WERI-Rb-1 (cell line): Measurements from ENCODE around the gene OR51V1.

ENCODE experiments used
- DNase-seq: peaks from one replicate; pipeline ENCODE4 v3.0.0-alpha.2; 2020
- H3K27ac ChIP-seq: fragments of 250-450 bp; sonication (Bioruptor Pico); 2 replicates; pipeline ENCODE4 v1.5.1; 2020; ENCODE audit warnings: mild to moderate bottlenecking, moderate library complexity
- H3K27me3 ChIP-seq: fragments of 250-450 bp; sonication (Bioruptor Pico); 2 replicates; pipeline ENCODE4 v1.5.1; 2021; ENCODE audit warnings: mild to moderate bottlenecking, low read depth, moderate library complexity; ENCODE audit not compliant: insufficient read depth, severe bottlenecking
- H3K36me3 ChIP-seq: fragments of 250-450 bp; sonication (Bioruptor Pico); 2 replicates; pipeline ENCODE4 v1.5.1; 2020; ENCODE audit warnings: mild to moderate bottlenecking, moderate library complexity
- H3K4me3 ChIP-seq: 2 replicates; pipeline ENCODE4 v1.5.1; 2011; ENCODE audit warnings: low read depth, mild to moderate bottlenecking, control low read depth, low read length
- H3K9me3 ChIP-seq: fragments of 250-450 bp; sonication (Bioruptor Pico); 2 replicates; pipeline ENCODE4 v1.5.1; 2021; ENCODE audit warnings: mild to moderate bottlenecking, moderate library complexity; ENCODE audit not compliant: severe bottlenecking
- TF ChIP-seq, protein P1 (sequence below): IDR thresholded peaks from 2 replicates; pipeline ENCODE4 v1.5.1; 2011; ENCODE audit warnings: low read depth, mild to moderate bottlenecking, control low read depth, inconsistent platforms, low read length

OR51V1 gene

DNA sequence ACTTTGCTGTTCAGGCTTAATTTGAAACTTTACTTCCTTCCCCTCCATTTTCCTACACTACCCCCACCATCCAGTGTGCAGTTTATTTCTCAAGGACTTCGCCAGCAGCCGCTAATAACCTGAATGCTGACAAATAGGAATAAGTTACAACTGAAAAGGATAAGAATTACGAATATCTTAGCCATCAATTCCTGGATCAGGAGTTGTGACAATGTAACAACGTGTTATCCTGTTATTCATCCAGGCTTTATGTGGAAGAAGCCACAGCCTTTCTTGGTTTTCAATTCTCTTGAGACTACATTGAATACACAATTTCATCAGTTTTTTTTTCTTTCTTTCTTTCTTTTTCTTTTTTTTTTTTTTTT lies 43.3 kb upstream of the OR51V1 start:
- no peaks in the 10 kb centered on the region for H3K36me3 ChIP-seq
- peaks cover 63% of the 10 kb centered on the region for H3K27me3 ChIP-seq
- H3K9me3 ChIP-seq = no peaks in the 10 kb centered on the region
- TF ChIP-seq, protein P1, sequence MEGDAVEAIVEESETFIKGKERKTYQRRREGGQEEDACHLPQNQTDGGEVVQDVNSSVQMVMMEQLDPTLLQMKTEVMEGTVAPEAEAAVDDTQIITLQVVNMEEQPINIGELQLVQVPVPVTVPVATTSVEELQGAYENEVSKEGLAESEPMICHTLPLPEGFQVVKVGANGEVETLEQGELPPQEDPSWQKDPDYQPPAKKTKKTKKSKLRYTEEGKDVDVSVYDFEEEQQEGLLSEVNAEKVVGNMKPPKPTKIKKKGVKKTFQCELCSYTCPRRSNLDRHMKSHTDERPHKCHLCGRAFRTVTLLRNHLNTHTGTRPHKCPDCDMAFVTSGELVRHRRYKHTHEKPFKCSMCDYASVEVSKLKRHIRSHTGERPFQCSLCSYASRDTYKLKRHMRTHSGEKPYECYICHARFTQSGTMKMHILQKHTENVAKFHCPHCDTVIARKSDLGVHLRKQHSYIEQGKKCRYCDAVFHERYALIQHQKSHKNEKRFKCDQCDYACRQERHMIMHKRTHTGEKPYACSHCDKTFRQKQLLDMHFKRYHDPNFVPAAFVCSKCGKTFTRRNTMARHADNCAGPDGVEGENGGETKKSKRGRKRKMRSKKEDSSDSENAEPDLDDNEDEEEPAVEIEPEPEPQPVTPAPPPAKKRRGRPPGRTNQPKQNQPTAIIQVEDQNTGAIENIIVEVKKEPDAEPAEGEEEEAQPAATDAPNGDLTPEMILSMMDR = no peak
- H3K27ac ChIP-seq = no peak overlapping the region
- H3K4me3 ChIP-seq = no peak overlapping the region
- DNase-seq = no peak

DNA sequence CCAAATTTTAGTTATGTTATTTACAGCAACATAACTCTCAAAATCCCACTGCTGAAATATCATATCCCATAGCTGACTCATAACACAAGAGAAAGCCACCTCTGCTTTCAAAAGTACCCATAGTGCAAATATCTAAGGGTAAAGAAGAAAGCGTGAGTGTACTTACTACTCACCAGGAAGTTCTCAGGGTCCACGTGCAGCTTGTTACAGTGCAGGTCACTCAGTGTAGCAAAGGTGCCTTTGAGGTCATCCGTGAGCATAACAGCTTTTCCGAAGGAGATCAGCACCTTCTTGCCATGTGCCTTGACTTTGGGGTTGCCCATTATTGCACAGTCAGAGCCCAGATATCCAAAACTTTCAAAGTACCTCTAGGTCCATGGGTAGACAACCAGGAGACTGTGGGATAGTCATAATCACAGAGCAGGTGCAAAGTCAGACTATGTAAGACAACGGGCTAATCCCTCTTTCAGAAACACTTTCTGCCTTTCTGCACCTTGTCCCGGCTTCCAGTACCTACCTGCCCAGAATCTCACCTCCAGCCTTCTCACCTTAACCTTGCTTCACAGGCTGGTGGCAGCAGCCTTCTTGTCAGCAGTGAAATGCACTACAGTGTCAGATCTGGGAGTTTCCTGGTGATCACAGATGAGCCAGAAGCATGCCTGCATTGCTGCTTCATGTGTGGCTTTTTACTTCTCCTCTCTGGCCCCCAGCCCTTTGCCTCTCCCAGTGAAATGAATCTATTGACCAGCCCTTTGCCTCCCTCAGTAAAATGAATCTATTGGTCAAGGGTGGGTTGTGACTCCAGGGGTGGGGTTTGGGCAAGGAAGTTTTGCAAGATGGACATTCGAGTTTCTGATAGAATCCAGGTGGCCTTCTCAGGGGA lies 42.7 kb upstream of the OR51V1 start:
- Histone ChIP-seq H3K27ac (no peak overlapping the region), H3K9me3 (no peaks in the 10 kb centered on the region), H3K4me3 (no peak overlapping the region), H3K36me3 (no peaks in the 10 kb centered on the region), H3K27me3 (peaks cover 69% of the 10 kb centered on the region)
- DNase-seq = no peak
- TF ChIP-seq, protein P1 = no peak

DNA sequence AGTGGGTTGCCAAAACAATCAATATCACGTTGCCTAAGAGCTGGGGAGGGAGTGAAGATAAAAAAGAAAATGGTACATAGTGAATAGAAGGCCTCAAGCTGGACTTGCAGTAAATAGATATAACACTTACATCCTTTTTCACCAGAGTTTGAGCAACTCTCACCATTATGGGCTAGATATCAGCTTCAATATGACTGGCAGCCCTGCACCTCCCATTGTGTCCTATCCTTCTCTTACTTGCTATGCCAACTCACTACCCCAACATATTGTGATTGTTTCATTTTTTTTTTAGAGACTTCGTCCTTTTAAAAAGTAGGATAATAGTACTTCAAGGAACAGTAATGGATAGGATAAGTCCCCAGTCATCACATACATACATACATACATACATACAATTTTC lies 41.7 kb upstream of the OR51V1 start:
- Histone ChIP-seq H3K9me3 (no peaks in the 10 kb centered on the region), H3K4me3 (no peak overlapping the region), H3K27ac (no peak overlapping the region), H3K36me3 (no peaks in the 10 kb centered on the region), H3K27me3 (peaks cover 65% of the 10 kb centered on the region)
- TF ChIP-seq, protein P1 = no peak
- no peak for DNase-seq

DNA sequence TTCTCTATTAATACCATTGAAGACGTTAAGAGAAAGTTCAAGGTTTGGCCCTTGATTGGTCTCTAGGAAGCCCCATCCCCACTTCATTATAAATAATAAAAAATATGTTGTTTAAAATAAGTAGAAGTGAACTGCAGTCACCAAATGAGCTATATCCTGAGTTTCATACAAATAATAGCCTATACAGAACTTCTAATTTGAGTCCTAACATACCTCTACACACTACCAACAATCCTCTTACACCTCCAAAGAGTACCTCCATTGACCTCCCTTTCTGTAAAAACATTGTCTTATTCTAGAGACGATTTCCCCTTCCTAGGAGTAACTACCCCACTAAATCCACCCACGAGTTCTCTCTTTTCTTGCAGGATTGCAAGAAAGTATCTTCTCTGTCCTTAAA lies 41.0 kb upstream of the OR51V1 start:
- Histone ChIP-seq H3K9me3 (no peaks in the 10 kb centered on the region), H3K27me3 (peaks cover 62% of the 10 kb centered on the region), H3K27ac (no peak overlapping the region), H3K4me3 (no peak overlapping the region), H3K36me3 (no peaks in the 10 kb centered on the region)
- TF ChIP-seq, protein P1 = no peak
- no peak for DNase-seq

DNA sequence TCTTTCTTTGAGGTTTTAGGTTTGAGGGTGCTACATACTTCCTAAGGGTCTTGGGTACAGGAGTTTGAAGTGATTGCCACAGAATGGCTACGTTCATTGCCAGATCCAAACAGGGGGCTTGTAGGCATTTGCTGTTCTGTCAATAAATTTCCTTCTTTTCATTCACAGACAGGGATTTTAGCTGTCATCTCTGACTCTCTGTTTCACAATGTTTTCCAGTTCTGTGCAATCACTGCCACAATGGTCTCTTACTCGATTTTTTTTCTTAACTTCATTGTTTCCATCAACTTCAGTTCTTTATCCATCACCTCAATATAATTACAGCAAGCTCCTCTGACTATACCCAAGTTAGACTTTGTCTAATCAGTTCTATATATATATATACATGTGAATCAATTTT lies 40.0 kb upstream of the OR51V1 start:
- Histone ChIP-seq H3K27ac (no peak overlapping the region), H3K4me3 (no peak overlapping the region), H3K9me3 (no peaks in the 10 kb centered on the region), H3K27me3 (peaks cover 61% of the 10 kb centered on the region), H3K36me3 (no peaks in the 10 kb centered on the region)
- TF ChIP-seq, protein P1 = no peak
- DNase-seq = no peak

GRCh38 chr11:5240056-5240455 lies 39.6 kb upstream of the OR51V1 start:
- TF ChIP-seq, protein P1 = no peak
- H3K4me3 ChIP-seq = no peak overlapping the region
- no peaks in the 10 kb centered on the region for H3K36me3 ChIP-seq
- no peak overlapping the region for H3K27ac ChIP-seq
- no peak for DNase-seq
- no peaks in the 10 kb centered on the region for H3K9me3 ChIP-seq
- H3K27me3 ChIP-seq = peaks cover 63% of the 10 kb centered on the region
